ENCODE results near the gene METRN. TPM values are rescaled to one million over a fixed set of nuclear protein-coding genes. Genes with fewer than 3 reads are reported as not detected.
"Not testable (repeated sequence)": the region's sequence is repeated elsewhere in the genome, so short reads cannot be mapped to it uniquely, and the experiment has no call there.

Gene METRN
- total RNA-seq, 3 donors from 2014 or later = 23.8 to 34.7 (median 28.2) TPM

DNA sequence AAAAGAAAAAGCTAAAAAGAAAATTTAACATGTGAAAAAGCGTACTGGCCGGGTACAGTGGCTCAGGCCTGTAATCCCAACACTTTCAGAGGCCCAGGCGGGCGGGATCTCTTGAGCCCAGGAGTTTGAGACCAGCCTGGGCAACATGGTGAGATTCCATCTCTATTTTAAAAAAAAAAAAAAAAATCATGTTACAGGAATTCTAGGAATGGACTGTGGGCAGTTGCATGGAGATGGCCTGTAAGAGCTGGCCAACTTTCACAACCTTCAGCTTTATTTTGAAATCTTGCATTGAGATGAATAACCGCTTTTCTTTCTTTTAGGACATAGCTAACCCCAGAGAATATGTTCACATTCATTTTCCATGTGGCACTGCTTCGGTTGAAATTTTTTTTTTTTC lies 34.1 kb downstream of the METRN start:
- H3K4me1 Mint-ChIP-seq (ENCODE audit: low read depth) = no peaks in the 10 kb centered on the region
- H3K9me3 Mint-ChIP-seq = no peaks in the 10 kb centered on the region
- H3K4me3 Mint-ChIP-seq = no peak overlapping the region
- DNase-seq (no peak), ATAC-seq (no peak)
- H3K36me3 Mint-ChIP-seq (ENCODE audit: insufficient read depth) = no peaks in the 10 kb centered on the region
- no peaks in the 10 kb centered on the region for H3K27me3 Mint-ChIP-seq (ENCODE audit: low read depth)

DNA sequence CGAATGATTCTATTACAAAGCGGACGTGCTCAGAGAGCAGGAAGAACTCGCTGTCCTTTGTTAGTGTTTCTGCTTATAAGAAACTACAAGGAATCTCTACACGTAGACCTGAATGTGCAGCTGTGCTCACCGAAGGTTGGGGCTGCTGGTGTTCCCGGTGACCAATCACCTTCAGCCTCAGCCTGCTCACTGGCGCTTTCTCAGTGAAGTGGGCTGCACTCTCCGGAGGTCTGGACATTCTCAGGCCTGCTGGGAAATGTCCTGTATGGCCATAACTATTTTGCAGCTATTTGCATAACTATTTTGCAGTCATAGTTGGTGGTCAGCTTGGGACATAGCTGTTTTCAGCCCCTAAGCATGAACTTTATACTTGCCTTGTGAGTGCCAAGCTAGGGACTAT lies 35.6 kb downstream of the METRN start:
- no peak for ATAC-seq
- no peak overlapping the region for H3K4me3 Mint-ChIP-seq
- no peaks in the 10 kb centered on the region for H3K36me3 Mint-ChIP-seq (ENCODE audit: insufficient read depth)
- no peaks in the 10 kb centered on the region for H3K9me3 Mint-ChIP-seq
- no peaks in the 10 kb centered on the region for H3K27me3 Mint-ChIP-seq (ENCODE audit: low read depth)
- H3K4me1 Mint-ChIP-seq (ENCODE audit: low read depth) = no peaks in the 10 kb centered on the region
- DNase-seq = no peak

DNA sequence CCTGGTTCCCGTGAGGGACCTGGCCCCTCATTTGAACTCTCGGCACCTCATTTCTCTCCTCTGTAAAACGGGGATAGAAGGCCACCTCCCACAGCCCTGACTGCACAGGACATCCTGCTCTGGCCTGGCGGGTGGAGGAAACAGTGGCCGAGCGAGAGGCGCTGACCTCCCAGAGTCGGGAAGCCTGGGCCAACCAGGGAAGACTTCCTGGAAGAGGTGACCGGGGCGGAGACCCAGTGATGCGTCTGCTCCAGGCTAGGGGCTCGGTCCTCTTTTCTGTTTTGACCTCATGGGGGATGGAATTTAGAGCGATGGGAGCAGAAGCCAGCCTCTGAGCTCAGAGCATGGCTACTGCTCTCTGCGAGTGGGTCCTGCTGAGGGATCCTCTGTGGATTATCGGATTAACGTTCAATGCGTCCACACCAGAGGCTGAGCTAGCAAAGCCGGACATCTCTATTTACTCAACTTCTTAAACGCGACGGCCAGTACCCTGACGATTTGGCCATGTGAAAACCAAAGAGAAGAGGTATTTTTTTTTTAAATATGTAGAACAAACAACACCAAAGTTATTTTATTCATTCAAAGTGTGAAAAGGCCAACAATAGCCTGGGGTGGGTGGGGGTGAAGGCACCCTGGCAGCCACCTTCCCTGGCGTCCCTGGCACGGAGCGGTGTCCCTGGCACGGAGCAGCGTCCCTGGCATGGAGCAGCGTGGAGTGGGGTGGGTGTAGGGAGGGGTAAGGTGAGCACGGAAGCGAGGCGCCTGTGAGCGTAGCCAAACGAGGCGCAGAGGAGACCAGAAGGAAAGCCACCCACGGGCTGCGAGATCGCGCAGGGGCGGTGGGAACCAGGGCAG lies 36.5 kb downstream of the METRN start:
- Mint-ChIP-seq H3K9me3 (no peaks in the 10 kb centered on the region), H3K36me3 (ENCODE audit: insufficient read depth) (no peaks in the 10 kb centered on the region), H3K27me3 (ENCODE audit: low read depth) (no peaks in the 10 kb centered on the region), H3K4me1 (ENCODE audit: low read depth) (no peaks in the 10 kb centered on the region), H3K4me3 (no peak overlapping the region)
- no peak for ATAC-seq
- DNase-seq = no peak

DNA sequence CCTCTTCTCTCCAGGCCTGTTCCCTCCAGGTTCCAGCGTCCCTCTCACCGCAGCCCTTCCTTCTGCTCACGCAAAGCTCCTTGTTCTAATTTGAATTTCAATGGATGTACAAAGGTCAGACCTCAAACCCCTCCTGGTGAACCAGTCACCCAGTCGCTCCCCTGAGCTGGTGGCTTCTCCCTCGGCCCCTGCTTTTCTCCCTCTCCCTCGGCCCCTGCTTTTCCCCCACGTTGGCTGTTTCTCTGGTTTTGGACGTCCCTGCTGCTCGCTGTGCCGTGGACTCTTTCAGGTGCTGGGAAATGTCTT lies 37.0 kb downstream of the METRN start:
- no peak overlapping the region for H3K4me3 Mint-ChIP-seq
- no peaks in the 10 kb centered on the region for H3K4me1 Mint-ChIP-seq (ENCODE audit: low read depth)
- H3K27me3 Mint-ChIP-seq (ENCODE audit: low read depth) = no peaks in the 10 kb centered on the region
- H3K9me3 Mint-ChIP-seq = no peaks in the 10 kb centered on the region
- no peak for ATAC-seq
- DNase-seq = no peak
- no peaks in the 10 kb centered on the region for H3K36me3 Mint-ChIP-seq (ENCODE audit: insufficient read depth)

DNA sequence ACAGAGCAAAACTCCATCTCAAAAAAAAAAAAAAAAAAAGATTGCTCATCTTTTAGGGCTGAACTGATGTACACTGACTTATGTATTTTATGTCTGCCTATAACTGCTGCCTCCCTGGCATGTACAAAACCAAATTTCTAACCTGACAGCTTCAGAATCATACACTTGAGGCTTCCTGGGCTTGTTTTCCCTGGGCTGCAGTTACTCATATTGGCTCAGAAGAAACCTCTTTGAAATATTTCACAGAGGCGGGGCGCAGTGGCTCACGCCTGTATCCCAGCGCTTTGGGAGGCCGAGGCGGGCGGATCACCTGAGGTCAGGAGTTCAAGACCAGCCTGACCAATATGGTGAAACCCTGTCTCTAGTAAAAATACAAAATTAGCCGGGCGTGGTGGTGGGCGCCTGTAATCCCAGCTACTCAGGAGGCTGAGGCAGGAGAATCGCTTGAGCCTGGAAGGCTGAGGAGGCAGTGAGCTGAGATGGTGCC lies 39.2 kb downstream of the METRN start:
- H3K27me3 Mint-ChIP-seq (ENCODE audit: low read depth); H3K36me3 Mint-ChIP-seq (ENCODE audit: insufficient read depth); ATAC-seq; H3K9me3 Mint-ChIP-seq; H3K4me3 Mint-ChIP-seq; DNase-seq; H3K4me1 Mint-ChIP-seq (ENCODE audit: low read depth): not testable (repeated sequence)

DNA sequence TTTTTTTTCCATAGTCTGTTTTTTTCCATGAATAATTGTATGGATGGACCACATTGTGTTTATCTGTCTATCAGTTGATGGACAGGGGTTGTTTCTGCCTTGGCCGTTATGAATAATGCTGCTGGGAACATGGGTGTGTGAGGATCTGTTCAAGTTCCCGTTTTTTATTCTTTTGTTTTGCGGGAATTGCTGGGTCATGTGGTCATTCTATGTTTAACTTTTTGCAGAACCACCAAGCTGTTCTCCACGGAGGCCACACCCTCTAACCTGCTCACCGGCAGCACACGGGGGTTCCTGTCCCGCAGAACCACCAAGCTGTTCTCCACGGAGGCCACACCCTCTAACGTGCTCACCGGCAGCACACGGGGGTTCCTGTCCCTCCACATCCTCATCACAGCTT lies 39.7 kb downstream of the METRN start:
- H3K36me3 Mint-ChIP-seq (ENCODE audit: insufficient read depth) = no peaks in the 10 kb centered on the region
- ATAC-seq (no peak), DNase-seq (no peak)
- H3K27me3 Mint-ChIP-seq (ENCODE audit: low read depth) = peaks cover 2% of the 10 kb centered on the region
- H3K4me3 Mint-ChIP-seq = no peak overlapping the region
- H3K9me3 Mint-ChIP-seq = no peaks in the 10 kb centered on the region
- no peaks in the 10 kb centered on the region for H3K4me1 Mint-ChIP-seq (ENCODE audit: low read depth)

DNA sequence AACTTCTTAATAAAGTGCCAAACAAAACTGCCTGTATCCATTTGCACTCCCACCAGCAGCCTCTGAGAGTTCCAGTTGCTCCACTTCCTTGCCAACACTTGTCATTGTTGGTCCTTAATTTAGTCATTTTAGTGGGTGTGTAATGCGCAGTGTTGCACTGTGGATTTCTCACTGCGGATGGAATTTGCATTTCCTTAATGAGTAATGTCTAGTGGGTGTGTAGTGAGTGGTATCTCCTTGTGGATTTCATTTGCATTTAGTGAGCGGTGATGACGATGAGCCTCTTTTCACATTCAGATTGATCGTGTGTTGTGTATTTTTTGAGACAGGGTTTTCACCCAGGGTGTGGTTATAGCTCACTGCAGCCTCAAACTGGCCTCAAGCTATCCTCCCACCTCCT lies 41.5 kb downstream of the METRN start:
- peak; percentile 37 to 43 for ATAC-seq
- no peak overlapping the region for H3K4me3 Mint-ChIP-seq

DNA sequence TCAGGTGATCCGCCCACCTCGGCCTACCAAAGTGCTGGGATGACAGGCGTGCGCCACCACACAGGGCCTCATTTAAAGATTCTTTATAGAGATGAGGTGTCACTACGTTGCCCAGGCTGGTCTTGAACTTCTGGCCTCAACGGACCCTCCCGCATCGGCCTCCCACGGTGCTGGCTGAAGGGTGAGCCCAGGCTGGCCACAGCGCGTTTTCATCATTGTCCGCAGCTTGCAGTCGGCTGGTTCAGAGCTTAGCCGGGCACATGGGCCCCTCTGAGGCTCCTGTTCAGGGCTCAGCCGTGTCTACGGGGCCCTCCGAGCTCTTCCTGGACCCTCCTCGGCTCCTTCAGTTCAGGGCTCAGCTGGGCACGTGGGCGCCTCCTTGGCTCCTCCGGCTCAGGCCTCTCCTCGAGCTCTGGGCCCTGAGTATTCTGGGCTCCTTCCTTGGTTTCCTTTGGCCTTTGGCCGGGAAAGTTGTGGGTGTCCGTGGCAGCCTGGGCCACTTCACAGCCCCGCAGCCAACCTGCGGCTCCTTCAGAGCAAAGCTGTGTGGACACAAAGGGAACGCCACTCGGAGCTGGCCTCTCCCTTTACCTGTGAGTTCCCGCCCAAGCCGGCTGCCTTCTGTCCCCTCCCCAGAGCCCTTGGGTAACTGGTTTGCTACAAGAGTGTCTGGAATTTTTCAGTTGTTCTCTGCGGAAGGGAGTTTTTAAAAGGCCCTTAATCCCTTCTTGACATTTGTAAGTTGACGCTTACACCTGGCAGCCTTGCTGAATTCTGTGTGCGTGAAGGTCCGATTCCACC lies 44.4 kb downstream of the METRN start:
- Mint-ChIP-seq H3K36me3 (ENCODE audit: insufficient read depth) (no peaks in the 10 kb centered on the region), H3K4me1 (ENCODE audit: low read depth) (no peaks in the 10 kb centered on the region), H3K9me3 (no peaks in the 10 kb centered on the region), H3K4me3 (no peak overlapping the region), H3K27me3 (ENCODE audit: low read depth) (peaks cover 2% of the 10 kb centered on the region)
- no peak for DNase-seq
- ATAC-seq = no peak

More for the DNA sequence above, 41.5 kb downstream of the METRN start:
- H3K4me1 Mint-ChIP-seq (ENCODE audit: low read depth) = no peaks in the 10 kb centered on the region
- H3K9me3 Mint-ChIP-seq = no peaks in the 10 kb centered on the region
- H3K36me3 Mint-ChIP-seq (ENCODE audit: insufficient read depth) = no peaks in the 10 kb centered on the region
- H3K27me3 Mint-ChIP-seq (ENCODE audit: low read depth) = peaks cover 2% of the 10 kb centered on the region
- DNase-seq = no peak

DNA sequence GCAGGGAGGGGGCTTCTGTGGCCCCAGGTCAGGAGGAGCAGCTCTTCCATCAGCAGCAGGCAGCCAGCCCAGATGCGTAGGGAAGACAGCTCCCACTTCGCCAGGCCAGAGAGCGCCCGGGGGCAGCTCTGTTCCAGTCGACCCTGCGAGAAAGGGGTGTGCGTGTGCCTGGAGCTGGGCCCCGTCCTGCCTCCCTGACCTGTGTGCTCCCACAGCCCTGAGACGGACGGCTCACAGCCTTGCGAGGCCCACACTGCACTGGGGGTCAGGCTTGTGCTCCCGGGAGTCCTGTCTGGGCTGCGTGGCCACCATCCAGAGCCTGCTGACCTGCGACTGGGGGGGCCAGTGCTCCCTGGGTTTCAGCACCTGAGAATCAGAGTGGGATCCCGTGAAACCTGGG lies 45.1 kb downstream of the METRN start:
- Mint-ChIP-seq H3K36me3 (ENCODE audit: insufficient read depth) (no peaks in the 10 kb centered on the region), H3K27me3 (ENCODE audit: low read depth) (peaks cover 2% of the 10 kb centered on the region), H3K4me1 (ENCODE audit: low read depth) (no peaks in the 10 kb centered on the region), H3K4me3 (no peak overlapping the region), H3K9me3 (no peaks in the 10 kb centered on the region)
- ATAC-seq (no peak), DNase-seq (no peak)

DNA sequence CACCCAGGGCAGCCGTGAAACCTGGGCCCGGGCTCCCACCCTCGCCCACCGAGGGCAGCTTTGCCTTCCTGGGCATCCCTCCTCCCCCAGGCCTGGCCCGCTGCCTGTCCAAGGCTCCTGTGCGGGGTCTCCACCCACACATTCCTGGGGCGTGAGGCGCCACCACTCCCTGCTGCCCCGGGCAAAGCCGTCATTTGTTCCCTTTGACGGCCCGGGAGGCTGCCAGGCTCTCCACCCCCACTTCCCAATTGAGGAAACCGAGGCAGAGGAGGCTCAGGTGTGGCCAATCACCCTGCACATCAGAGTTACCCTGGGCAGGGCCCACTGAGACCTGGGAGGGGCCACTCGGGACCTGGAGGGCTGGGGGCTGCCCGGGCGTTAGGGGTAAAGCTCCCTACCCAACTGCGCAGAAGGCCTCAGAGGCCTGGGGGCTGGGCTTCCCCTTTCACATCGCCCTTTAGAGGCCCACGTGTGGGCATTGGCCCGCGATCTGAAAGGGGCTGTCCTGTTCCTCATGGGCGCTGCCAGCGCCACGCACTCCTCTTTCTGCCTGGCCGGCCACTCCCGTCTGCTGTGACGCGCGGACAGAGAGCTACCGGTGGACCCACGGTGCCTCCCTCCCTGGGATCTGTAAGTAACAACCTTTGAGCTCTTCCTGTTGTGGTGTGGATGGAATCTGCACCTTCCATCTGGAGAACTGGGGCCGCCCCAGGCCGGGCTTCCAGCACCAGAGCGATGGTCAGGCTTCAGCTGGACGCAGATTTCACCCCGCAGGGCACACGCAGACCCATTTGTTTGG lies 45.8 kb downstream of the METRN start, which contains the start of gene MSLN:
Gene MSLN (plus strand): TSS at position 190 of the 799 bp plus-strand sequence. CDS start 1,947 bp downstream, outside the sequence.
- Mint-ChIP-seq H3K4me1 (ENCODE audit: low read depth) (no peaks in the 10 kb centered on the region), H3K36me3 (ENCODE audit: insufficient read depth) (no peaks in the 10 kb centered on the region), H3K4me3 (no peak within 1 kb of the TSS), H3K27me3 (ENCODE audit: low read depth) (peaks cover 2% of the 10 kb centered on the region), H3K9me3 (no peaks in the 10 kb centered on the region)
- DNase-seq (no peak), ATAC-seq (no peak)

DNA sequence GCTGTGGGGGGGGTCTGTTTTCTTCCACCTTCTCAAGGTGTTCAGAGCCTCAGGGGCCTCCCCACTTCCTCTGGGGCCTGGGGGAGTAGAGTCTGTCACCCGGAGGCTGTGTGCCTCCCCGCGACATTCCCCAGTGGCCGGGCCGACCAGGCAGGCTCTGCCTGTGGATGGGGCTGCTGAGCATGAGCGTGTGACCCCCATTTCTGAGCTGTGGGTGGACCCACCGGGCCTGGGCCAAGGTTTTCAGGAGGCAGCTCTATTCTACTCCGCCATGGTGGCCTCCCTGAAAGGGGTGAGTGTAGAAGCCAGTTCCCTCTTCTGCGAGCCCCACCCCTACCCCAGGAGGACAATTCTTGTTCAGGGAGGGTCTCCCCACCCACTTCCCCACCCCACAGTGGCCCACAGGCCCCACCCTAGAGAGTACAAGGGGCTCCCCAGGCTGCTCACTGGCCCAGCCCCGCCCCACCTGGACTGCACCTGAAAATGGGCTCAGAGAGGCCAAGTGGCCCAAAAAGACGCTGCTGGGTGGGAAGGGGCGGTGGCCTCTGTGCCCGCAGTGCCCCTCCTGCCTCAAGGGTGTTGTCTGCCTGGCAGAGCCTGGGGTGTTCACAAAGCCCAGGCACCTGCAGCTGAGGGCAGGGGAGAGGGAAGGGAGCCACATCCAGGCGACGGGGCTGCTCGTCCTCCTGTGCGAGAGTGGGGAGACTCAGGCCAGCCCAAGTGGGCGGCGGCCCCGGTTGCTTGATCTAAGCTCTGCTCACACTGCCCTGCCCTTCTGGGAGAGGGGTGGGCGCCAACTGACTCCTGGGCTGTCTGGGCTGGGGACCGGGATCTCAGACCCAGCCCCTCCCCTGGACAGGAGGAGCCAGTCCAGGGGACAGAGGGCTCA lies 47.0 kb downstream of the METRN start:
- Mint-ChIP-seq H3K4me3 (no peak overlapping the region), H3K4me1 (ENCODE audit: low read depth) (no peaks in the 10 kb centered on the region), H3K27me3 (ENCODE audit: low read depth) (peaks cover 2% of the 10 kb centered on the region), H3K36me3 (ENCODE audit: insufficient read depth) (no peaks in the 10 kb centered on the region), H3K9me3 (no peaks in the 10 kb centered on the region)
- DNase-seq = no peak
- ATAC-seq = no peak

DNA sequence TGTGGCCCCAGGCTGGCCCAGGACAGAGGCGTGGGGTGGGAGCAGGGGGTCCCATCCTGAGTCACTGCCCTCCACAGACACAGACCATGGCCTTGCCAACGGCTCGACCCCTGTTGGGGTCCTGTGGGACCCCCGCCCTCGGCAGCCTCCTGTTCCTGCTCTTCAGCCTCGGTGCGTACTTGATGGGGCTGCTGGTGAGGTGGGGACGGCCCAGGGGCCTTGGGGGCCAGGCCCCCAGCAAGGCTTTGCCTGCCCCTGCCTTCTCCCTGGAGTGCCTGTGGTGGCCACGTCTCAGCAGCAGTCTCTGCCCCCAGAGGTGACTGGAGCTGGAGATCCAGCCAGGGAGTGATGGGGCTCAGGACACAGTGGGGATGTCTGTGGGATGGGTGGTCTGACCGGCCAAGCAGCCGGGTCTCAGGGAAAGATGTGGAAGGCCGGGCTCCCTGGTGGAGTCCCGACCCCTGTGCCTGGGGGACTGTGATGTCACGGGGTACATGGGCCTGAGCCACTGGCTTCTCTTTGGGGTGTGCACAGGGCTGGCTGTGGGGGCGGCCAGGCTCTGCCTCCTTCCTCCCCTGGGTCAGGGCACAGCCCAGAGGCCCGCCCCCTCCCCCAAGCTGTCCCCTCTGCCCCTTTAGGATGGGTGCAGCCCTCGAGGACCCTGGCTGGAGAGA lies 47.8 kb downstream of the METRN start:
- no peaks in the 10 kb centered on the region for H3K4me1 Mint-ChIP-seq (ENCODE audit: low read depth)
- ATAC-seq (no peak), DNase-seq (no peak)
- no peaks in the 10 kb centered on the region for H3K36me3 Mint-ChIP-seq (ENCODE audit: insufficient read depth)
- no peak overlapping the region for H3K4me3 Mint-ChIP-seq
- H3K9me3 Mint-ChIP-seq = no peaks in the 10 kb centered on the region
- H3K27me3 Mint-ChIP-seq (ENCODE audit: low read depth) = no peaks in the 10 kb centered on the region

Measured in activated T-cell treated with anti-CD3 and anti-CD28 coated beads, Interleukin-2, amount 50 U/mL, for 4 hours (primary cell).